Astrocyte of the spinal cord (primary cell): ENCODE results near the gene MST1.

ENCODE experiments used
- DNase-seq: peaks from one replicate; pipeline ENCODE4 v3.0.0; 2011; ENCODE audit warnings: low read depth, low spot score
- H3K4me3 ChIP-seq: 2 replicates; pipeline ENCODE4 v1.5.1; 2011; ENCODE audit warnings: low read depth, mild to moderate bottlenecking, low read length, moderate library complexity
- in situ Hi-C: cut with HindIII; loops from 2 replicates; pipeline ENCODE4 v1.10.0; 2017; ENCODE audit warnings: low sequenced_read_pairs
- TF ChIP-seq, protein P1 (sequence below): IDR thresholded peaks from 2 replicates; pipeline ENCODE4 v1.5.1; 2012; ENCODE audit warnings: low read depth, mild to moderate bottlenecking, low read length, inconsistent platforms

The MST1 gene

DNA sequence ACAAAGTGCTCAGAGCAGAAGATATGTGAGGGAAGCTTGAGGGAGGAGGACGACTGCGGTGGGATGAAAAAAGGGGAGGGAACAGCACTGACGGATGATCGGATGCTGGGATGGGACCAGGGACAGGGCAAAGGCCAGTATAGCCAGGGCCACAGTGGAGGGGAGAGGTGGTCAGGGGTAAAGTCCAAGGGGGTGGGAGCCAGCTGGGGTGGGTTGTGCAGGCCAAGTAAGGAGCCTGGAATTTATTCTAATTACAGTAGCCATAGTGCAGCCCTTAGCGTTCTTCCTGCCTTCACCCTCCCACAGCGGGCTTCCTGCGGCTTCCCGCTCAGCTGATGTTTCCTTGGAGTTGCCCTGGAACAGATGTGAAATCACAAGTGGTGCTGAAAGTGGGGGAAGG, 22.7 kb downstream of the MST1 start:
- TF ChIP-seq, protein P1, sequence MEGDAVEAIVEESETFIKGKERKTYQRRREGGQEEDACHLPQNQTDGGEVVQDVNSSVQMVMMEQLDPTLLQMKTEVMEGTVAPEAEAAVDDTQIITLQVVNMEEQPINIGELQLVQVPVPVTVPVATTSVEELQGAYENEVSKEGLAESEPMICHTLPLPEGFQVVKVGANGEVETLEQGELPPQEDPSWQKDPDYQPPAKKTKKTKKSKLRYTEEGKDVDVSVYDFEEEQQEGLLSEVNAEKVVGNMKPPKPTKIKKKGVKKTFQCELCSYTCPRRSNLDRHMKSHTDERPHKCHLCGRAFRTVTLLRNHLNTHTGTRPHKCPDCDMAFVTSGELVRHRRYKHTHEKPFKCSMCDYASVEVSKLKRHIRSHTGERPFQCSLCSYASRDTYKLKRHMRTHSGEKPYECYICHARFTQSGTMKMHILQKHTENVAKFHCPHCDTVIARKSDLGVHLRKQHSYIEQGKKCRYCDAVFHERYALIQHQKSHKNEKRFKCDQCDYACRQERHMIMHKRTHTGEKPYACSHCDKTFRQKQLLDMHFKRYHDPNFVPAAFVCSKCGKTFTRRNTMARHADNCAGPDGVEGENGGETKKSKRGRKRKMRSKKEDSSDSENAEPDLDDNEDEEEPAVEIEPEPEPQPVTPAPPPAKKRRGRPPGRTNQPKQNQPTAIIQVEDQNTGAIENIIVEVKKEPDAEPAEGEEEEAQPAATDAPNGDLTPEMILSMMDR = no peak
- H3K4me3 ChIP-seq = no peak overlapping the region
- DNase-seq = no peak
- in situ Hi-C loops = no loop called here

DNA sequence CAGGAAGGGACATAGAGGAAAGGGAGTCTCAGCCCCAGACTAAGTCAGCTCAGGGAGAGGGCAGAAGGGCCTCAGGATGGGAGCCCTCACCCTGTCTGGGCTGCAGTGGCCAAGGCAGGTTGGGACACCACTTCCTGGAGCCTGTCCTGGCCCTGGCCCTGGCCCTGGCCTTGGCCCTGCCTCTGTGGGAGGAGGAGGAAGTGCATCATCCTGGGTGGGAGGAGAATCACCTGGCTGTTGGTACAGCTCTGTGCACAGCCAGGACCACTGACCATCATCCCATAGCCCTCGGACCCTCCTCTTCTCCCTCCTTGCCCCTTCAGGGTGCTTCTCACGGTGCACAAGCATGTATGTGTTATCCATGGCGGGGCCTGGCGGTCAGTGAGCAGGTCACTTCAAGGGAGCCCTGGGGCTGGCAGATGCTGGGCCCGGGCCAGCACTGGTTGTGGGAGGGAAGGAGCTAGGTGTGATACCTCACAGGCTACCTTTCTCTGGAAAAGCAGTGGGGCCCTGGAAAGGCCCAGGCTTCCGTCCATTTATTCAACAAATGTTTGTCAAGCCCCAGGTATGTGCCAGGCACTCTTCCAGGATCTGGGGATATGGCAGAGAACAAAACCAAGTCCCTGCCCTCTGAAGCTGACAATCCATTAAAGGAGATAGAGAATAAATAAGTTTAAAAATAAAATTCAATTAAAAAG, 23.3 kb downstream of the MST1 start:
- H3K4me3 ChIP-seq = no peak overlapping the region
- TF ChIP-seq, protein P1 = no peak
- in situ Hi-C loops = no loop called here
- DNase-seq = no peak

GRCh38 chr3:49664300-49664699, 25.0 kb downstream of the MST1 start:
- TF ChIP-seq, protein P1 = no peak
- no peak overlapping the region for H3K4me3 ChIP-seq
- in situ Hi-C loops = no loop called here
- DNase-seq = no peak

DNA sequence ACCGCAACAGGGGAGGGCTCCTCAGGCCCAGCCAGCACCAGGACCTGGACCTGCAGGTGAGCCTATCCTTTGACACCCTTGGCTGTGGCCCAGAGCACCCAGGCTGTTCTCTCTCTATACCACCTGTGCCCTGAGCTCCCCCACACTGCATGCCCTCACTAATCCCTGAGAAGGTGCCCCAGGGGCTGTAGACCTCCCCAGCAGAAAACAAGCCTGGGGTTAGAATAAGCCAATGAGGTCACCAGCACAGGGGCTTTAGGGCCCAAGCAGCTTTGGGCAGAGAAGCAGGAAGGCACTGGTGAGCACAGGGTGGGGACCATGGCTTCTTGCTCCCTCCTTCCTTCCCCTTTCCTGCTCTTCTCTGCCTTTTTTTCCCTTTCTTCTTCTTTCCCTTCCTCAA, 25.4 kb downstream of the MST1 start:
- H3K4me3 ChIP-seq = no peak overlapping the region
- in situ Hi-C loops = no loop called here
- DNase-seq = no peak
- TF ChIP-seq, protein P1 = no peak

DNA sequence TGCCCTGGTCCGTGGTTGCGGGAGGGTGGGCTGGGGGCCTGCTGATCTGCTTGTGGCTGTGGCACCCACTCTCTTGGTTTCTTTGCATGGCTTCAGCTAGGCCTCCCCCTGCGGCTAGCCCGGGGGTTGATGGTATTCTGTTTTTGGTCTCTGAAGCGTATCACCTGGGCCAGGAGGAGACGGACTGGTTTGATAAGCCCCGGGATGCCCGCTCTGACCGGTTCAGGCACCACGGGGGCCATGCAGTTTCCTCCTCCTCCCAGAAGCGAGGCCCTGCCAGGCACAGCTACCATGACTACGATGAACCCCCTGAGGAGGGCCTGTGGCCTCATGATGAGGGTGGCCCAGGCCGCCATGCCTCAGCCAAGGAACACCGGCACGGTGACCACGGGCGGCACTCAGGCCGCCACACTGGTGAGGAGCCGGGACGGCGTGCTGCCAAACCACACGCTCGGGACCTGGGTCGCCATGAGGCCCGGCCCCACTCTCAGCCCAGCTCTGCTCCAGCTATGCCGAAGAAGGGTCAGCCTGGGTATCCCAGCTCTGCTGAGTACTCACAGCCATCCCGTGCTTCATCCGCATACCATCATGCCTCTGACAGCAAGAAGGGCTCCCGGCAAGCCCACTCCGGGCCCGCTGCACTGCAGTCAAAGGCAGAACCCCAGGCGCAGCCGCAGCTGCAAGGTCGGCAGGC, 26.4 kb downstream of the MST1 start:
- no peak overlapping the region for H3K4me3 ChIP-seq
- DNase-seq = no peak
- in situ Hi-C loops = no loop called here
- TF ChIP-seq, protein P1 = no peak

- TF ChIP-seq, protein P1 = no peak
- H3K4me3 ChIP-seq = no peak overlapping the region
- DNase-seq = no peak
- in situ Hi-C loops = no loop called here
Observed at GRCh38 chr3:49662021-49662420, 27.3 kb downstream of the MST1 start.
